C4-2B (cell line): ENCODE results near the gene GTSE1.

Experiments used
- ZFX ChIP-seq: fragments of 450-650 bp; IDR thresholded peaks from 2 replicates; pipeline ENCODE4 v1.6.1; 2017
- TF ChIP-seq, protein P1 (sequence below): fragments of 450-650 bp; conservative IDR thresholded peaks from 2 replicates; pipeline ENCODE4 v1.5.1; 2017; ENCODE audit warnings: mild to moderate bottlenecking

DNA sequence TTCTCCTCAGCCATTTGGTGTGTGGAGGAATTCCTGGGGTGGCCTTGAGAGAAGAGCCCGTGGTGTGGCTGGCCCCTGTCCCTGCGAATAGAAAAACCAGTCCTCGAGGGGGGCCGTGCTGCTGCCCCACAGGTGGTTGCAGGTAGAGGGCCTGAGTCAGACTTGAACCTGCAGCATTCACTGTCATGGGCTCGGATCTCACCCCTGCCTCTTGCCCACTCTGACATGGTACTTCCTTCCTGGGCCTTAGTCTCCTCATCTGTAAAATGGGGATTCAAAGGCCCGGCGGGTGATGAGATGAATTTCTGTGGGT, 58.3 kb downstream of the GTSE1 start:
- TF ChIP-seq, protein P1, sequence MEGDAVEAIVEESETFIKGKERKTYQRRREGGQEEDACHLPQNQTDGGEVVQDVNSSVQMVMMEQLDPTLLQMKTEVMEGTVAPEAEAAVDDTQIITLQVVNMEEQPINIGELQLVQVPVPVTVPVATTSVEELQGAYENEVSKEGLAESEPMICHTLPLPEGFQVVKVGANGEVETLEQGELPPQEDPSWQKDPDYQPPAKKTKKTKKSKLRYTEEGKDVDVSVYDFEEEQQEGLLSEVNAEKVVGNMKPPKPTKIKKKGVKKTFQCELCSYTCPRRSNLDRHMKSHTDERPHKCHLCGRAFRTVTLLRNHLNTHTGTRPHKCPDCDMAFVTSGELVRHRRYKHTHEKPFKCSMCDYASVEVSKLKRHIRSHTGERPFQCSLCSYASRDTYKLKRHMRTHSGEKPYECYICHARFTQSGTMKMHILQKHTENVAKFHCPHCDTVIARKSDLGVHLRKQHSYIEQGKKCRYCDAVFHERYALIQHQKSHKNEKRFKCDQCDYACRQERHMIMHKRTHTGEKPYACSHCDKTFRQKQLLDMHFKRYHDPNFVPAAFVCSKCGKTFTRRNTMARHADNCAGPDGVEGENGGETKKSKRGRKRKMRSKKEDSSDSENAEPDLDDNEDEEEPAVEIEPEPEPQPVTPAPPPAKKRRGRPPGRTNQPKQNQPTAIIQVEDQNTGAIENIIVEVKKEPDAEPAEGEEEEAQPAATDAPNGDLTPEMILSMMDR = no peak
- no peak for TF ChIP-seq ZFX
